ENCODE data around the gene CCDC91.

DNA sequence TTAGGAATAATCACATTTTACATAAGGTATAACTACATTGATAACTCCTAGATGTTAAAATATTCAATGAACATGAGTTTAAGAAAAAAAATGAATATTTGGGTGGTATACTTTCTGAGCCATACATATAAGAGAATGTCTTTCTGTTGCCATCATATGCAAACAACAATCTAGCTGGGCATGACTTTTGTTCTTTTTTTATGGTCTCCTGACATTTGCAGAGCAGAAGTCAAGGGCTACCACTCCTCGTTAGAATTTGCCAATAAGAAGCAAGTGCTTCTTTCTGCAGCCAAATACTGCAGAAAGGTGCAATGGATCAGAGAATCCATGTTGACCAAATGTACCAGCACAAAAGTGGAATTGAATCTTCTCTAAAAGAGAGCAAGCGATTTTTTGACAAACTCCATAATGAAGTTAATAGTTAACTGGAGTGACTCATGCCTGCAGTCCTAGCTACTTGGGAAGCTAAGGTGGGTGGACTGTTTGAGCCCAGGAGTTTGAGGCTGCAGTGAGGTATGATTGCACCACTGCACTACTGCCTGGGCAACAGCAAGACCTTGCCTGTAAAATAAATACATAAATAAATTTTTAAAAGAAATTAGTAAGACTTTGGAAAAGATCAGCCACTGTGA lies 25.5 kb upstream of the CCDC91 start:
- TF ChIP-seq, protein P1, sequence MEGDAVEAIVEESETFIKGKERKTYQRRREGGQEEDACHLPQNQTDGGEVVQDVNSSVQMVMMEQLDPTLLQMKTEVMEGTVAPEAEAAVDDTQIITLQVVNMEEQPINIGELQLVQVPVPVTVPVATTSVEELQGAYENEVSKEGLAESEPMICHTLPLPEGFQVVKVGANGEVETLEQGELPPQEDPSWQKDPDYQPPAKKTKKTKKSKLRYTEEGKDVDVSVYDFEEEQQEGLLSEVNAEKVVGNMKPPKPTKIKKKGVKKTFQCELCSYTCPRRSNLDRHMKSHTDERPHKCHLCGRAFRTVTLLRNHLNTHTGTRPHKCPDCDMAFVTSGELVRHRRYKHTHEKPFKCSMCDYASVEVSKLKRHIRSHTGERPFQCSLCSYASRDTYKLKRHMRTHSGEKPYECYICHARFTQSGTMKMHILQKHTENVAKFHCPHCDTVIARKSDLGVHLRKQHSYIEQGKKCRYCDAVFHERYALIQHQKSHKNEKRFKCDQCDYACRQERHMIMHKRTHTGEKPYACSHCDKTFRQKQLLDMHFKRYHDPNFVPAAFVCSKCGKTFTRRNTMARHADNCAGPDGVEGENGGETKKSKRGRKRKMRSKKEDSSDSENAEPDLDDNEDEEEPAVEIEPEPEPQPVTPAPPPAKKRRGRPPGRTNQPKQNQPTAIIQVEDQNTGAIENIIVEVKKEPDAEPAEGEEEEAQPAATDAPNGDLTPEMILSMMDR (IDR thresholded peaks at IDR 0.05): no peak
- no peak for TF ChIP-seq POLR2A (IDR thresholded peaks at IDR 0.05)
- TF ChIP-seq POLR2AphosphoS5 (IDR thresholded peaks at IDR 0.05; ENCODE audit: insufficient read depth in 1 of 2, low read depth in 1 of 2): no peak

Measured in vagina (tissue), 2 donors.